Endothelial cell of umbilical vein (primary cell): ENCODE measurements around the gene VEGFA.

Experiments
- EZH2 ChIP-seq: IDR thresholded peaks from 2 replicates; pipeline ENCODE4 v1.6.1; 2012; ENCODE audit warnings: borderline replicate concordance, low read depth, mild to moderate bottlenecking, moderate library complexity, low read length, inconsistent platforms; ENCODE audit not compliant: severe bottlenecking
- FOS ChIP-seq: IDR thresholded peaks from 2 replicates; pipeline ENCODE4 v1.6.1; 2011; ENCODE audit warnings: mild to moderate bottlenecking, low read length, moderate library complexity, borderline replicate concordance; ENCODE audit not compliant: insufficient read depth
- JUN ChIP-seq: IDR thresholded peaks from 2 replicates; pipeline ENCODE4 v1.6.1; 2011; ENCODE audit warnings: borderline replicate concordance, low read depth; ENCODE audit not compliant: insufficient read length, insufficient read depth
- MYC ChIP-seq: IDR thresholded peaks from one replicate; pipeline ENCODE4 v1.6.1; 2011; ENCODE audit warnings: mild to moderate bottlenecking, low read depth, low read length
- POLR2A ChIP-seq: IDR thresholded peaks from 2 replicates; pipeline ENCODE4 v1.6.1; 2012; ENCODE audit warnings: low read depth, mild to moderate bottlenecking, control low read depth, low read length
- POLR2AphosphoS5 ChIP-seq: IDR thresholded peaks from 2 replicates; pipeline ENCODE4 v1.6.1; 2012; ENCODE audit warnings: low read depth, mild to moderate bottlenecking, control low read depth, low read length, moderate library complexity; ENCODE audit not compliant: insufficient read depth
- TF ChIP-seq, protein P1 (sequence below), 2 donors: IDR thresholded peaks; 1 replicate in 1 of 2; 2 replicates in 1 of 2; pipeline ENCODE4 v1.5.1; 2011; ENCODE audit warnings: low read length in 2 of 2, mild to moderate bottlenecking in 2 of 2, moderate library complexity in 2 of 2, control low read depth in 1 of 2, inconsistent platforms in 1 of 2, low read depth in 1 of 2; ENCODE audit not compliant: insufficient read depth in 1 of 2; ENCODE audit errors: extremely low read depth in 1 of 2

DNA sequence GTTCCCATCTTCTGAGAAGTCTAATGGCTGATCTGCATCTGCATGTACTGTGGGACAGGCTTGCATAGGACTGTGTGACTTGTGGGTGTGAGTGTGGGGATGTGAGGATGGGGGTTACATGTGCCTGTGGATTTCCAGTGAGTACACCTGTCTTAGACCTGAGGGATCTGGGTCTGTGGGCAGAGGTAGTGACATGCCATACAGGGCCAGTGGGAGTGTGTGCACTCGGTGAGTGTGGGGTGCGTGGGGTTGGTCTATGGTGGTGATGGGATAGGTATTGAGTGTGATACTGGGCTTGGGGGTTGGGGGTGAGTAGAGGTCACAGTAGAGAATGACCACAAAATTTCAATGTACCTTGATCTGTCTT lies 41.7 kb downstream of the VEGFA start:
- TF ChIP-seq POLR2AphosphoS5 (no peak), JUN (no peak), POLR2A (no peak), EZH2 (no peak), MYC (no peak), FOS (no peak)
- TF ChIP-seq, protein P1, sequence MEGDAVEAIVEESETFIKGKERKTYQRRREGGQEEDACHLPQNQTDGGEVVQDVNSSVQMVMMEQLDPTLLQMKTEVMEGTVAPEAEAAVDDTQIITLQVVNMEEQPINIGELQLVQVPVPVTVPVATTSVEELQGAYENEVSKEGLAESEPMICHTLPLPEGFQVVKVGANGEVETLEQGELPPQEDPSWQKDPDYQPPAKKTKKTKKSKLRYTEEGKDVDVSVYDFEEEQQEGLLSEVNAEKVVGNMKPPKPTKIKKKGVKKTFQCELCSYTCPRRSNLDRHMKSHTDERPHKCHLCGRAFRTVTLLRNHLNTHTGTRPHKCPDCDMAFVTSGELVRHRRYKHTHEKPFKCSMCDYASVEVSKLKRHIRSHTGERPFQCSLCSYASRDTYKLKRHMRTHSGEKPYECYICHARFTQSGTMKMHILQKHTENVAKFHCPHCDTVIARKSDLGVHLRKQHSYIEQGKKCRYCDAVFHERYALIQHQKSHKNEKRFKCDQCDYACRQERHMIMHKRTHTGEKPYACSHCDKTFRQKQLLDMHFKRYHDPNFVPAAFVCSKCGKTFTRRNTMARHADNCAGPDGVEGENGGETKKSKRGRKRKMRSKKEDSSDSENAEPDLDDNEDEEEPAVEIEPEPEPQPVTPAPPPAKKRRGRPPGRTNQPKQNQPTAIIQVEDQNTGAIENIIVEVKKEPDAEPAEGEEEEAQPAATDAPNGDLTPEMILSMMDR (IDR thresholded peaks at IDR 0.05; ENCODE audit: extremely low read depth in 1 of 2, insufficient read depth in 1 of 2, low read depth in 1 of 2, low read length in 2 of 2), result no peak
